ENCODE results near the gene GPBAR1. TPM values are rescaled to one million over a fixed set of nuclear protein-coding genes. Genes with fewer than 3 reads are reported as not detected.

The GPBAR1 gene
- total and polyA plus RNA-seq, 2 of the 8 experiments (the other 6 are each of a cell fraction or from before 2014, with no cell fraction given), result 0.32 to 0.59 TPM

GRCh38 chr2:218294430-218295022 is 33.7 kb downstream of the GPBAR1 start (continued):
- no peak for TF ChIP-seq CTCF (IDR thresholded peaks at IDR 0.05; ENCODE audit: control extremely low read depth in 1 of 3, insufficient read depth in 1 of 3, low read depth in 1 of 3, low read length in 3 of 3)
- TF ChIP-seq TAF1 (IDR thresholded peaks at IDR 0.05; ENCODE audit: low read depth, low read length), result no peak
